Endometrial microvascular endothelial cells (primary cell): ENCODE measurements around the gene ANP32E. TPM values are rescaled to one million over a fixed set of nuclear protein-coding genes. Genes with fewer than 3 reads are reported as not detected.

Experiments
- in situ Hi-C: cut with HindIII; loops from 2 replicates; pipeline ENCODE4 v1.10.0; 2017; ENCODE audit warnings: low sequenced_read_pairs, low pct_unique_long_range_greater_than_20kb; ENCODE audit errors: inconsistent ontology term
- total RNA-seq: library from RNA; depleted of rRNA; stranded (reverse); fragments of >200 nt; gene quantifications from one replicate; pipeline ENCODE4 v1.2.3, GENCODE V29; 2015; ENCODE audit errors: inconsistent ontology term

Gene ANP32E
- total RNA-seq, 1 donor from 2014 or later, result 30.3 TPM

GRCh38 chr1:150180474-150180873 lies 55.4 kb downstream of the ANP32E start:
- in situ Hi-C loops, result no loop called here

- in situ Hi-C loops, result no loop called here
Measured at GRCh38 chr1:150179867-150180266, 56.0 kb downstream of the ANP32E start.

- in situ Hi-C loops, result no loop called here
Measured at GRCh38 chr1:150178548-150178947, 57.4 kb downstream of the ANP32E start.

- in situ Hi-C loops, result no loop called here
Measured at GRCh38 chr1:150176593-150176992, 59.3 kb downstream of the ANP32E start.

GRCh38 chr1:150173141-150173585 lies 62.7 kb downstream of the ANP32E start:
- in situ Hi-C loops, result loop anchor here (25.0 kb wide), 1 partner anchor 111 kb away; the partner anchor contains the start of gene VPS45

- in situ Hi-C loops, result loop anchor here (25.0 kb wide), 1 partner anchor 110 kb away; the partner anchor contains the start of gene VPS45
Measured at GRCh38 chr1:150171801-150172200, 64.1 kb downstream of the ANP32E start.

GRCh38 chr1:150168960-150169601 lies 66.8 kb downstream of the ANP32E start:
- in situ Hi-C loops, result loop anchor here (25.0 kb wide), 1 partner anchor 107 kb away; the partner anchor contains the start of gene VPS45

Other genes with a start within 250 kb of the ANP32E start
- 8.0 TPM for gene OTUD7B, start 225.4 kb downstream of the ANP32E start, total RNA-seq
- 23.4 TPM for gene VPS45, start 168.3 kb downstream of the ANP32E start, total RNA-seq
- 45.3 TPM for gene PLEKHO1, start 86.2 kb downstream of the ANP32E start, total RNA-seq
- gene CA14, start 21.7 kb upstream of the ANP32E start, total RNA-seq, result not detected
- 195 TPM for gene APH1A, start 32.9 kb upstream of the ANP32E start, total RNA-seq
- 20.0 TPM for gene C1orf54, start 36.7 kb upstream of the ANP32E start, total RNA-seq
- 0.37 TPM for gene CIART, start 46.4 kb upstream of the ANP32E start, total RNA-seq
- gene MRPS21, start 57.7 kb upstream of the ANP32E start, total RNA-seq, result 49.5 TPM
- gene PRPF3, start 85.4 kb upstream of the ANP32E start, total RNA-seq, result 29.6 TPM
- gene RPRD2, start 128.0 kb upstream of the ANP32E start, total RNA-seq, result 15.2 TPM